ENCODE data around the gene NT5C2.
"Not testable (repeated sequence)": the region's sequence is repeated elsewhere in the genome, so short reads cannot be mapped to it uniquely, and the experiment has no call there.

Gene NT5C2

GRCh38 chr10:103155471-103156085 lies 37.5 kb downstream of the NT5C2 start:
- no peak for DNase-seq

- no peak for DNase-seq
Observed at GRCh38 chr10:103154521-103155299, 38.4 kb downstream of the NT5C2 start.

- no peak for DNase-seq
Observed at GRCh38 chr10:103153302-103154197, 39.5 kb downstream of the NT5C2 start.

GRCh38 chr10:103149991-103150622 lies 43.0 kb downstream of the NT5C2 start:
- no peak for DNase-seq

- DNase-seq: no peak
Observed at GRCh38 chr10:103147645-103148044, 45.4 kb downstream of the NT5C2 start.

DNA sequence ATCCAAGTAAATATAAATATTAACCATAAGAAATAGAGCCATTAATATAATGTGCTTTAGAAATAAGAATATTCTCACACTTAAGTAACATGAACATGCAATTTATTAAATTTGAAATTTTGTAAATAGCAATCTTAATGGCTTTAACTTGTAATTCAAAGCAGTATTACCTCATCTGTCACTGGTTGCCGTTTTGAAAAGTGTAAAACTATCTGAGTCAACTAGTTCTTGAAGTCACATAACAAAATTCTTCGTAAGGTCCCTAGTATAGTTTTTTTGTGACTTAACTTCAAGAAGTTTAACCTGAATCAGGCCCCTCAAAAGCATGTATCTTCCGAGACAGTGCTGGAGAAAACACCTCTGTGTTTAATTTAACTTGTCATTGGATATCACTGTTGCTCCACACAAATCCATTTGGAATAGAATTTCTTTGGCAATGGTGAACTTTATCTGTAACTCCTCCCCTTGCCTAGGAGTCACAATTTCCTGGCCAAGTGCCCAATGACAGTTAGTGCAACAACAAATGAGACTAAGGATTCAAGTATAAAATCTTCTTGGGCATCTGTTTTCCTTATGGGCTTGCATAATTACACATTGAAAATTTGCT lies 47.1 kb downstream of the NT5C2 start:
- DNase-seq: peak; percentile 42

GRCh38 chr10:103145046-103145445 lies 48.0 kb downstream of the NT5C2 start:
- no peak for DNase-seq

DNA sequence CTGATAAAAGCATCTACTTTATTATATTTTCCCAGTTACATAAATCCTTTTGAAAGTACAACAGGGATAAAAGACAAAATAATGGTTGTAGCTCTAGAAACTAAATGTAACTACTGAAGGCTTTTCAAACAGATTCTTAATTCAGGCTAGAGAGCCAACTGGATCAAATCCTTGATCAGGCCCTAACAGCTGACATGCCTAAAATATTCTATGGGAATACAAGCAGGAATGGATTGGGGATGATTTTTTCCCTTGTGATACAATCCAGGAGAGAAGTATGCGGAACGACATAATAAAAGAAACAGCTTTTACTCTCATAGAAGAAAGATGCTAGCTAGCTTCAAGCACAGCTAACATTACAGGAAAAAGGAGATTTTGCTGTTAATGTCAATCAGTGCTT lies 49.0 kb downstream of the NT5C2 start:
- DNase-seq: no peak

- not testable (repeated sequence) for DNase-seq
Observed at GRCh38 chr10:103143641-103144040, 49.4 kb downstream of the NT5C2 start.

GRCh38 chr10:103141950-103142349 lies 51.1 kb downstream of the NT5C2 start:
- DNase-seq: no peak

GRCh38 chr10:103140469-103140868 lies 52.6 kb downstream of the NT5C2 start:
- no peak for DNase-seq

- DNase-seq: no peak
Observed at GRCh38 chr10:103139803-103140202, 53.3 kb downstream of the NT5C2 start.

GRCh38 chr10:103135168-103135567 lies 57.9 kb downstream of the NT5C2 start:
- peak; percentile 41 for DNase-seq

GRCh38 chr10:103130910-103131309 lies 62.2 kb downstream of the NT5C2 start:
- no peak for DNase-seq

DNA sequence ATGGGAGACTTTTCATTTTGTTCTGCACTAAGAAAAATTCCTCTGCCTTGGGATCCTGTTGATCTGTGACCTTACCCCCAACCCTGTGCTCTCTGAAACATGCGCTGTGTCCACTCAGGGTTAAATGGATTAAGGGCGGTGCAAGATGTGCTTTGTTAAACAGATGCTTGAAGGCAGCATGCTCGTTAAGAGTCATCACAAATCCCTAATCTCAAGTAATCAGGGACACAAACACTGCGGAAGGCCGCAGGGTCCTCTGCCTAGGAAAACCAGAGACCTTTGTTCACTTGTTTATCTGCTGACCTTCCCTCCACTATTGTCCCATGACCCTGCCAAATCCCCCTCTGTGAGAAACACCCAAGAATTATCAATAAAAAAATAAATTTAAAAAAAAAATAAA lies 62.9 kb downstream of the NT5C2 start:
- DNase-seq: not testable (repeated sequence)

GRCh38 chr10:103127241-103127640 lies 65.8 kb downstream of the NT5C2 start:
- no peak for DNase-seq

DNA sequence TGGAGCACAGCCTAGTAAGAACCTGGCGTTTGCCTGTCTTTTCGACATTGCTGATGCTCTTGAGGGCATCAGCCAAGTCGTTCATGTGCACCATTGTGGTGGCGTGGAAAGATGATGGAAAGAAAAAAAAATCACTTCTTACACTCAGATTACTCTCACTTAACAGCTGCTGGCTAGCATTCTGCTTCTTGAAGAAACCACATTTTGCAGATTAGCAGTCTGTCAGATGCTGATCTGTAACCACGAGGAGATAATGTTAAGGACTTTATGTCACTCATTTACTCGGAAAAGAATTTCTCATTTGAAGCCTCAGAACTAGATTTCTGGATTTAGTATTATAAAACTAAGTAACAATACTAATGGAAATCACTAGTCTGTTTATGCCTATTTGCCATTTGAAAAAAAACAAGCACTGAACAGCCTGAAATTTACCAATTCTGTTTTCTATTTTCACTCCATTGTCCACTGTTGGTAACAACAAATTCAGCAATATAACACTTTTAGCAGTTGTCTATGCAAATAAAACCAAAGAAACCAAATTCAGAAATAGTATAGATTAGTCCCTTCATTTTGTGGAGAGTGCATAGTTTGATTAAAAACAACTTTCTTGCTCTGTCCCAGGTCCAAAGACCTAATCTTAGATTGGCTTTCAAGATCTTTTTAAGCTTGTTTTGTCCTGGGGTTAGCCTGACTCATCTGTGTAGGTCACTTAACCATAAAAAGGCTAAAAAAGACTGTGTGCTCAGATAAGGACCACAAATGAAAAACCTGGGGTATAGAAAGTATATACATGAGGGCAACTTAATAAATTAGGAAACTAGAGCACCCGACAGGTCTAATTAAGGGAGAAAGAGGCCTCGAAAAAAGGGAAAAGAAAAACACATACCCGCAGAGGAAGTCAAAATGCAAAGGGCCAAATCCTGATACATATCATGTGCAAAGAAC lies 67.5 kb downstream of the NT5C2 start:
- DNase-seq: no peak

- DNase-seq: peak; percentile 44
Observed at GRCh38 chr10:103124420-103125096, 68.5 kb downstream of the NT5C2 start.

GRCh38 chr10:103123282-103124024 lies 69.6 kb downstream of the NT5C2 start:
- DNase-seq: no peak
